ENCODE results near the gene HSP90AB1.

Gene HSP90AB1

GRCh38 chr6:44251576-44252524 is 4.9 kb downstream of the HSP90AB1 start:
- no peak overlapping the region for H3K4me3 ChIP-seq (replicated peaks; ENCODE audit: insufficient read depth, low read length)
- no peak for DNase-seq (ENCODE audit: low read depth in 1 of 2, low spot score in 1 of 2)
- no peaks in the 10 kb centered on the region for H3K27me3 ChIP-seq (ENCODE audit: insufficient read depth, poor library complexity, severe bottlenecking)
- no peak overlapping the region for H3K27ac ChIP-seq (replicated peaks)
- TF ChIP-seq SPI1 (IDR thresholded peaks at IDR 0.05; ENCODE audit: borderline replicate concordance, low read depth) (no peak), POLR2AphosphoS5 (IDR thresholded peaks at IDR 0.05; ENCODE audit: low read depth) (no peak), GABPA (IDR thresholded peaks at IDR 0.05; ENCODE audit: low read depth) (no peak)

DNA sequence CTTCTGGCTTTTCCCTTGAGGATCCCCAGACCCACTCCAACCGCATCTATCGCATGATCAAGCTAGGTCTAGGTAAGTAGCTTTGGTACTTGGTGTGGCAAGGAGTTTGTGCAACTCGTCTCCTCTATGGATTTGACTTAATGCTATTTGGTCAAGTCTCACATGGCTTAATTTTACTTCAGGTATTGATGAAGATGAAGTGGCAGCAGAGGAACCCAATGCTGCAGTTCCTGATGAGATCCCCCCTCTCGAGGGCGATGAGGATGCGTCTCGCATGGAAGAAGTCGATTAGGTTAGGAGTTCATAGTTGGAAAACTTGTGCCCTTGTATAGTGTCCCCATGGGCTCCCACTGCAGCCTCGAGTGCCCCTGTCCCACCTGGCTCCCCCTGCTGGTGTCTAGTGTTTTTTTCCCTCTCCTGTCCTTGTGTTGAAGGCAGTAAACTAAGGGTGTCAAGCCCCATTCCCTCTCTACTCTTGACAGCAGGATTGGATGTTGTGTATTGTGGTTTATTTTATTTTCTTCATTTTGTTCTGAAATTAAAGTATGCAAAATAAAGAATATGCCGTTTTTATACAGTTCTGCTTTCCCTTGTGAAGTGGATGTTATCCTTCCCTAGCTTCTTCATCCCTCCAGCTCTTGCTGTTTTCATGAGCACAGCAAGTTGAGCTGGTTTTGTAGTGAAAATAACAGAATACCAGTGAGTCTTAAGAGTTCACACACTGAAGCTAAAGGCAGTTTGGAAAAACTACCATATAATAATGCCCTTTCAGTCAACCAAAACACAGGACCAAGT is 6.6 kb downstream of the HSP90AB1 start:
- no peaks in the 10 kb centered on the region for H3K27me3 ChIP-seq (ENCODE audit: insufficient read depth, poor library complexity, severe bottlenecking)
- peak; percentile 46 for TF ChIP-seq POLR2AphosphoS5 (IDR thresholded peaks at IDR 0.05; ENCODE audit: low read depth)
- TF ChIP-seq SPI1 (IDR thresholded peaks at IDR 0.05; ENCODE audit: borderline replicate concordance, low read depth), result no peak
- TF ChIP-seq, protein P1, sequence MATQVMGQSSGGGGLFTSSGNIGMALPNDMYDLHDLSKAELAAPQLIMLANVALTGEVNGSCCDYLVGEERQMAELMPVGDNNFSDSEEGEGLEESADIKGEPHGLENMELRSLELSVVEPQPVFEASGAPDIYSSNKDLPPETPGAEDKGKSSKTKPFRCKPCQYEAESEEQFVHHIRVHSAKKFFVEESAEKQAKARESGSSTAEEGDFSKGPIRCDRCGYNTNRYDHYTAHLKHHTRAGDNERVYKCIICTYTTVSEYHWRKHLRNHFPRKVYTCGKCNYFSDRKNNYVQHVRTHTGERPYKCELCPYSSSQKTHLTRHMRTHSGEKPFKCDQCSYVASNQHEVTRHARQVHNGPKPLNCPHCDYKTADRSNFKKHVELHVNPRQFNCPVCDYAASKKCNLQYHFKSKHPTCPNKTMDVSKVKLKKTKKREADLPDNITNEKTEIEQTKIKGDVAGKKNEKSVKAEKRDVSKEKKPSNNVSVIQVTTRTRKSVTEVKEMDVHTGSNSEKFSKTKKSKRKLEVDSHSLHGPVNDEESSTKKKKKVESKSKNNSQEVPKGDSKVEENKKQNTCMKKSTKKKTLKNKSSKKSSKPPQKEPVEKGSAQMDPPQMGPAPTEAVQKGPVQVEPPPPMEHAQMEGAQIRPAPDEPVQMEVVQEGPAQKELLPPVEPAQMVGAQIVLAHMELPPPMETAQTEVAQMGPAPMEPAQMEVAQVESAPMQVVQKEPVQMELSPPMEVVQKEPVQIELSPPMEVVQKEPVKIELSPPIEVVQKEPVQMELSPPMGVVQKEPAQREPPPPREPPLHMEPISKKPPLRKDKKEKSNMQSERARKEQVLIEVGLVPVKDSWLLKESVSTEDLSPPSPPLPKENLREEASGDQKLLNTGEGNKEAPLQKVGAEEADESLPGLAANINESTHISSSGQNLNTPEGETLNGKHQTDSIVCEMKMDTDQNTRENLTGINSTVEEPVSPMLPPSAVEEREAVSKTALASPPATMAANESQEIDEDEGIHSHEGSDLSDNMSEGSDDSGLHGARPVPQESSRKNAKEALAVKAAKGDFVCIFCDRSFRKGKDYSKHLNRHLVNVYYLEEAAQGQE (IDR thresholded peaks at IDR 0.05; ENCODE audit: insufficient replicate concordance, low read depth), result no peak
- no peak overlapping the region for H3K27ac ChIP-seq (replicated peaks)
- no peak overlapping the region for H3K4me3 ChIP-seq (replicated peaks; ENCODE audit: insufficient read depth, low read length)
- DNase-seq (ENCODE audit: low read depth in 1 of 2, low spot score in 1 of 2), result peak in 1 of 2 experiments; percentile 80

DNA sequence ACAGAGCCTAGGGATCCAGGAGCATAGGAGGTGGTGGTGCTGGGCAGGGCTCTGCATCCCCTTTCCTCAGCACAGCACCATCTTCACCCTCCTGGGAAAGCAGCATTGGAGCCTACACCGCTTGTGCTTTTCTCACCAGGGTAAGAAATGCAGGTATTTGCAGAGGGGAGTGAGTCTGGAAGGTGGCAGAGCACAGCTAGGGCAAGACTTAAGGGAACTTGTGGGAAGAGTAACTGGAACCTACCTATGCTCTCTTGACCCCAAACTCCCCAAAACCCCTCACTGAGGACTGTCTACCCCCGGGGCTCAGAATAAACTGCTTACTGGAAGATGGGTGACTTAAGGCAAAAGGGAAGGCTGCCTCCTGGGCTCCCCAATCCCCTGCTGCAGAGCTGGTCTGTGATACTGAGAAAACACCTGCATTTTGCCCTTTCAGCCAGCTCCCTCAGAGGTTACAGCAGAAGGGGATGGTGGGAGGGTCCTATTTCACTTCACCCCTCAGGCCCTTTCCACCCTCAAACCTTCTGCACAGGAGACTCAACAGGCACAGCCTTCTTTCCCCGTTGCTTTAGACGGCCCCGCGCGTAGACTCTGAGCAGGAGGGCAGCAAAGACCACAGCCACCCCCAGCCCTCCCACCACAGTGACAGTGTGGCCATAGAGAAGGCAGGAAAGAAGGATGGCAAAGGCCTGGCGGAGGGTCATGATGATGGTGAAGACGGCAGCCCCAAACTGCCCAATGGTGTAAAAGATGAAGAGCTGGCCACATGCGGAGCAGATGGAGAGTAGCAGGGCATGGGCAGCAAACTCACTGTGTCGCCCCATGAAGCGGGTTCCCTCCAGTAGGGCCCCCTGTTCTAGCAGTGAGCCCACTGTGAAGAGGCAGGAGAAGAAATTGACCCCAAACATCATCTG is 7.5 kb downstream of the HSP90AB1 start:
- H3K27ac ChIP-seq (replicated peaks), result no peak overlapping the region
- no peak for DNase-seq (ENCODE audit: low read depth in 1 of 2, low spot score in 1 of 2)

More for the DNA sequence above, 7.5 kb downstream of the HSP90AB1 start:
- H3K4me3 ChIP-seq (replicated peaks; ENCODE audit: insufficient read depth, low read length), result no peak overlapping the region
- no peak for TF ChIP-seq SPI1 (IDR thresholded peaks at IDR 0.05; ENCODE audit: borderline replicate concordance, low read depth)
- no peak for TF ChIP-seq GABPA (IDR thresholded peaks at IDR 0.05; ENCODE audit: low read depth)
- TF ChIP-seq, protein P1 (IDR thresholded peaks at IDR 0.05; ENCODE audit: insufficient replicate concordance, low read depth), result no peak
- TF ChIP-seq POLR2AphosphoS5 (IDR thresholded peaks at IDR 0.05; ENCODE audit: low read depth), result peak; percentile 88
- TF ChIP-seq, protein P2, sequence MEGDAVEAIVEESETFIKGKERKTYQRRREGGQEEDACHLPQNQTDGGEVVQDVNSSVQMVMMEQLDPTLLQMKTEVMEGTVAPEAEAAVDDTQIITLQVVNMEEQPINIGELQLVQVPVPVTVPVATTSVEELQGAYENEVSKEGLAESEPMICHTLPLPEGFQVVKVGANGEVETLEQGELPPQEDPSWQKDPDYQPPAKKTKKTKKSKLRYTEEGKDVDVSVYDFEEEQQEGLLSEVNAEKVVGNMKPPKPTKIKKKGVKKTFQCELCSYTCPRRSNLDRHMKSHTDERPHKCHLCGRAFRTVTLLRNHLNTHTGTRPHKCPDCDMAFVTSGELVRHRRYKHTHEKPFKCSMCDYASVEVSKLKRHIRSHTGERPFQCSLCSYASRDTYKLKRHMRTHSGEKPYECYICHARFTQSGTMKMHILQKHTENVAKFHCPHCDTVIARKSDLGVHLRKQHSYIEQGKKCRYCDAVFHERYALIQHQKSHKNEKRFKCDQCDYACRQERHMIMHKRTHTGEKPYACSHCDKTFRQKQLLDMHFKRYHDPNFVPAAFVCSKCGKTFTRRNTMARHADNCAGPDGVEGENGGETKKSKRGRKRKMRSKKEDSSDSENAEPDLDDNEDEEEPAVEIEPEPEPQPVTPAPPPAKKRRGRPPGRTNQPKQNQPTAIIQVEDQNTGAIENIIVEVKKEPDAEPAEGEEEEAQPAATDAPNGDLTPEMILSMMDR (IDR thresholded peaks at IDR 0.05; ENCODE audit: insufficient read depth, low read length), result no peak
- H3K27me3 ChIP-seq (ENCODE audit: insufficient read depth, poor library complexity, severe bottlenecking), result no peaks in the 10 kb centered on the region
